WTC11 (cell line): Measurements from ENCODE around the gene SLN. TPM values are rescaled to one million over a fixed set of nuclear protein-coding genes. Genes with fewer than 3 reads are reported as not detected.

Experiments
- ATAC-seq: fragments of 200-7000 bp; cut with Tn5 transposase; 2 replicates; pipeline ENCODE4 v1.10.0; 2021; ENCODE audit warnings: mild to moderate bottlenecking, moderate library complexity
- CTCF ChIA-PET: fragments of 300-600 bp; sonication (Branson Sonifier 250); formaldehyde crosslinking; loops from one replicate; lab custom pipeline; 2021; ENCODE audit warnings: antibody characterized with exemption; lab: Charles Lee
- POLR2A ChIA-PET: fragments of 350-600 bp; sonication (Branson Sonifier 250); formaldehyde crosslinking; loops from one replicate; lab custom pipeline; 2021; ENCODE audit warnings: antibody characterized with exemption; lab: Charles Lee
- DNase-seq: peaks from one replicate; pipeline ENCODE4 v3.0.0; 2021; ENCODE audit warnings: low spot score
- H3K27ac Mint-ChIP-seq: 2 replicates; pipeline ENCODE4 v1.8.0; 2021; ENCODE audit warnings: mixed read lengths
- H3K27me3 Mint-ChIP-seq: 2 replicates; pipeline ENCODE4 v1.8.0; 2021; ENCODE audit warnings: low read depth, mild to moderate bottlenecking, moderate library complexity, mixed read lengths
- H3K36me3 Mint-ChIP-seq: 2 replicates; pipeline ENCODE4 v1.8.0; 2021; ENCODE audit warnings: mixed read lengths
- H3K4me1 Mint-ChIP-seq: 2 replicates; pipeline ENCODE4 v1.8.0; 2022; ENCODE audit warnings: mixed read lengths
- H3K4me3 Mint-ChIP-seq: 2 replicates; pipeline ENCODE4 v1.8.0; 2021; ENCODE audit warnings: mild to moderate bottlenecking, moderate library complexity, mixed read lengths
- H3K9me3 Mint-ChIP-seq: 2 replicates; pipeline ENCODE4 v1.8.0; 2021; ENCODE audit warnings: mixed read lengths
- CREB1 ChIP-seq: sonication (generic); formaldehyde crosslinking; IDR thresholded peaks from 2 replicates; pipeline ENCODE4 v1.8.0; 2023; ENCODE audit warnings: mild to moderate bottlenecking, missing genetic modification reagents
- E2F5 ChIP-seq: sonication (generic); formaldehyde crosslinking; IDR thresholded peaks from 2 replicates; pipeline ENCODE4 v1.8.1; 2022; ENCODE audit warnings: mild to moderate bottlenecking, moderate library complexity, missing genetic modification reagents
- ELF4 ChIP-seq: sonication (generic); formaldehyde crosslinking; IDR thresholded peaks from 2 replicates; pipeline ENCODE4 v1.8.1; 2022; ENCODE audit warnings: low read depth, mild to moderate bottlenecking, moderate library complexity, missing genetic modification reagents
- FOXP1 ChIP-seq: sonication (generic); formaldehyde crosslinking; IDR thresholded peaks from 2 replicates; pipeline ENCODE4 v1.8.0; 2022; ENCODE audit warnings: missing genetic modification reagents, mild to moderate bottlenecking, moderate library complexity, borderline replicate concordance
- IRF2 ChIP-seq: sonication (generic); formaldehyde crosslinking; IDR thresholded peaks from 2 replicates; pipeline ENCODE4 v1.8.0; 2022; ENCODE audit warnings: low read depth, missing genetic modification reagents, borderline replicate concordance
- JUN ChIP-seq: sonication (generic); formaldehyde crosslinking; IDR thresholded peaks from 2 replicates; pipeline ENCODE4 v1.8.0; 2023; ENCODE audit warnings: mild to moderate bottlenecking, missing genetic modification reagents
- MLX ChIP-seq: sonication (generic); formaldehyde crosslinking; IDR thresholded peaks from 2 replicates; pipeline ENCODE4 v1.8.1; 2023; ENCODE audit warnings: mild to moderate bottlenecking, missing genetic modification reagents, moderate library complexity
- MXD4 ChIP-seq: fragments of 250-450 bp; sonication (Bioruptor Pico); IDR thresholded peaks from 2 replicates; pipeline ENCODE4 v1.8.0; 2021; ENCODE audit warnings: mild to moderate bottlenecking, moderate library complexity, borderline replicate concordance
- NFATC4 ChIP-seq: fragments of 250-450 bp; sonication (Bioruptor Pico); IDR thresholded peaks from 2 replicates; pipeline ENCODE4 v1.9.0; 2021; ENCODE audit warnings: mild to moderate bottlenecking
- TCF7 ChIP-seq: sonication (generic); formaldehyde crosslinking; IDR thresholded peaks from 2 replicates; pipeline ENCODE4 v1.8.0; 2022; ENCODE audit warnings: mild to moderate bottlenecking, low read depth, missing genetic modification reagents, moderate library complexity
- TEAD4 ChIP-seq: sonication (generic); formaldehyde crosslinking; IDR thresholded peaks from 2 replicates; pipeline ENCODE4 v1.8.0; 2022; ENCODE audit warnings: mild to moderate bottlenecking, missing genetic modification reagents
- TP53 ChIP-seq: sonication (generic); formaldehyde crosslinking; IDR thresholded peaks from 2 replicates; pipeline ENCODE4 v1.8.1; 2023; ENCODE audit warnings: mild to moderate bottlenecking, missing genetic modification reagents
- ZNF138 ChIP-seq: sonication (generic); formaldehyde crosslinking; conservative IDR thresholded peaks from 2 replicates; pipeline ENCODE4 v1.8.1; 2022; ENCODE audit warnings: mild to moderate bottlenecking, moderate library complexity, missing genetic modification reagents
- ZNF416 ChIP-seq: fragments of 250-450 bp; sonication (Bioruptor Pico); IDR thresholded peaks from 2 replicates; pipeline ENCODE4 v1.9.0; 2021; ENCODE audit warnings: mild to moderate bottlenecking, inconsistent platforms
- ZNF423 ChIP-seq: fragments of 250-450 bp; sonication (Bioruptor Pico); IDR thresholded peaks from 2 replicates; pipeline ENCODE4 v2.1.2; 2022; ENCODE audit warnings: mild to moderate bottlenecking, moderate library complexity
- total RNA-seq: library from RNA; stranded (reverse); gene quantifications from 3 replicates; pipeline ENCODE4 v1.2.3, GENCODE V29; 2021
- TF ChIP-seq, protein P1 (sequence below): sonication (generic); formaldehyde crosslinking; IDR thresholded peaks from 2 replicates; pipeline ENCODE4 v1.8.0; 2022; ENCODE audit warnings: mild to moderate bottlenecking, missing genetic modification reagents
- TF ChIP-seq, protein P2 (sequence below): sonication (generic); formaldehyde crosslinking; IDR thresholded peaks from 2 replicates; pipeline ENCODE4 v1.8.0; 2023; ENCODE audit warnings: missing genetic modification reagents
- TF ChIP-seq, protein P3 (sequence below): fragments of 250-450 bp; sonication (Bioruptor Pico); IDR thresholded peaks from 2 replicates; pipeline ENCODE4 v1.9.0; 2021; ENCODE audit warnings: mild to moderate bottlenecking
- TF ChIP-seq, protein P4 (sequence below): sonication (generic); formaldehyde crosslinking; IDR thresholded peaks from 2 replicates; pipeline ENCODE4 v1.8.1; 2023; ENCODE audit warnings: mild to moderate bottlenecking, missing genetic modification reagents

Gene SLN
- total RNA-seq, 1 experiment from 2014 or later: not detected

GRCh38 chr11:107752949-107753822, 41.3 kb upstream of the SLN start:
- H3K27me3 Mint-ChIP-seq: no peaks in the 10 kb centered on the region; the same call in 1 of the 2 replicates
- no peaks in the 10 kb centered on the region for H3K4me1 Mint-ChIP-seq
- ATAC-seq (no peak), DNase-seq (no peak)
- H3K36me3 Mint-ChIP-seq: no peaks in the 10 kb centered on the region
- CTCF ChIA-PET: no interaction called here
- peaks cover 8% of the 10 kb centered on the region for H3K9me3 Mint-ChIP-seq
- no peak overlapping the region for H3K4me3 Mint-ChIP-seq
- no peak overlapping the region for H3K27ac Mint-ChIP-seq
- TF ChIP-seq, protein P1, sequence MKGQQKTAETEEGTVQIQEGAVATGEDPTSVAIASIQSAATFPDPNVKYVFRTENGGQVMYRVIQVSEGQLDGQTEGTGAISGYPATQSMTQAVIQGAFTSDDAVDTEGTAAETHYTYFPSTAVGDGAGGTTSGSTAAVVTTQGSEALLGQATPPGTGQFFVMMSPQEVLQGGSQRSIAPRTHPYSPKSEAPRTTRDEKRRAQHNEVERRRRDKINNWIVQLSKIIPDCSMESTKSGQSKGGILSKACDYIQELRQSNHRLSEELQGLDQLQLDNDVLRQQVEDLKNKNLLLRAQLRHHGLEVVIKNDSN (CRISPR knock-in tag): no peak
- TF ChIP-seq, protein P2, sequence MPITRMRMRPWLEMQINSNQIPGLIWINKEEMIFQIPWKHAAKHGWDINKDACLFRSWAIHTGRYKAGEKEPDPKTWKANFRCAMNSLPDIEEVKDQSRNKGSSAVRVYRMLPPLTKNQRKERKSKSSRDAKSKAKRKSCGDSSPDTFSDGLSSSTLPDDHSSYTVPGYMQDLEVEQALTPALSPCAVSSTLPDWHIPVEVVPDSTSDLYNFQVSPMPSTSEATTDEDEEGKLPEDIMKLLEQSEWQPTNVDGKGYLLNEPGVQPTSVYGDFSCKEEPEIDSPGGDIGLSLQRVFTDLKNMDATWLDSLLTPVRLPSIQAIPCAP (CRISPR knock-in tag): no peak
- no peak for TF ChIP-seq CREB1 (CRISPR knock-in tag)
- no peak for TF ChIP-seq TEAD4
- TF ChIP-seq IRF2 (CRISPR knock-in tag): no peak
- no peak for TF ChIP-seq MLX
- no peak for TF ChIP-seq ELF4 (CRISPR knock-in tag)
- TF ChIP-seq, protein P3, sequence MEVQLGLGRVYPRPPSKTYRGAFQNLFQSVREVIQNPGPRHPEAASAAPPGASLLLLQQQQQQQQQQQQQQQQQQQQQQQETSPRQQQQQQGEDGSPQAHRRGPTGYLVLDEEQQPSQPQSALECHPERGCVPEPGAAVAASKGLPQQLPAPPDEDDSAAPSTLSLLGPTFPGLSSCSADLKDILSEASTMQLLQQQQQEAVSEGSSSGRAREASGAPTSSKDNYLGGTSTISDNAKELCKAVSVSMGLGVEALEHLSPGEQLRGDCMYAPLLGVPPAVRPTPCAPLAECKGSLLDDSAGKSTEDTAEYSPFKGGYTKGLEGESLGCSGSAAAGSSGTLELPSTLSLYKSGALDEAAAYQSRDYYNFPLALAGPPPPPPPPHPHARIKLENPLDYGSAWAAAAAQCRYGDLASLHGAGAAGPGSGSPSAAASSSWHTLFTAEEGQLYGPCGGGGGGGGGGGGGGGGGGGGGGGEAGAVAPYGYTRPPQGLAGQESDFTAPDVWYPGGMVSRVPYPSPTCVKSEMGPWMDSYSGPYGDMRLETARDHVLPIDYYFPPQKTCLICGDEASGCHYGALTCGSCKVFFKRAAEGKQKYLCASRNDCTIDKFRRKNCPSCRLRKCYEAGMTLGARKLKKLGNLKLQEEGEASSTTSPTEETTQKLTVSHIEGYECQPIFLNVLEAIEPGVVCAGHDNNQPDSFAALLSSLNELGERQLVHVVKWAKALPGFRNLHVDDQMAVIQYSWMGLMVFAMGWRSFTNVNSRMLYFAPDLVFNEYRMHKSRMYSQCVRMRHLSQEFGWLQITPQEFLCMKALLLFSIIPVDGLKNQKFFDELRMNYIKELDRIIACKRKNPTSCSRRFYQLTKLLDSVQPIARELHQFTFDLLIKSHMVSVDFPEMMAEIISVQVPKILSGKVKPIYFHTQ: no peak
- TF ChIP-seq E2F5 (CRISPR knock-in tag): no peak
- TF ChIP-seq TCF7 (CRISPR knock-in tag): no peak
- no peak for TF ChIP-seq ZNF416 (CRISPR knock-in tag)
- no peak for TF ChIP-seq ZNF138 (CRISPR knock-in tag)
- no peak for TF ChIP-seq FOXP1 (CRISPR knock-in tag)
- no peak for TF ChIP-seq MXD4 (CRISPR knock-in tag)
- TF ChIP-seq, protein P4, sequence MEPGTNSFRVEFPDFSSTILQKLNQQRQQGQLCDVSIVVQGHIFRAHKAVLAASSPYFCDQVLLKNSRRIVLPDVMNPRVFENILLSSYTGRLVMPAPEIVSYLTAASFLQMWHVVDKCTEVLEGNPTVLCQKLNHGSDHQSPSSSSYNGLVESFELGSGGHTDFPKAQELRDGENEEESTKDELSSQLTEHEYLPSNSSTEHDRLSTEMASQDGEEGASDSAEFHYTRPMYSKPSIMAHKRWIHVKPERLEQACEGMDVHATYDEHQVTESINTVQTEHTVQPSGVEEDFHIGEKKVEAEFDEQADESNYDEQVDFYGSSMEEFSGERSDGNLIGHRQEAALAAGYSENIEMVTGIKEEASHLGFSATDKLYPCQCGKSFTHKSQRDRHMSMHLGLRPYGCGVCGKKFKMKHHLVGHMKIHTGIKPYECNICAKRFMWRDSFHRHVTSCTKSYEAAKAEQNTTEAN: no peak
- no peak for TF ChIP-seq ZNF423 (CRISPR knock-in tag)
- TF ChIP-seq NFATC4 (CRISPR knock-in tag): no peak
- POLR2A ChIA-PET: no interaction called here

- no peaks in the 10 kb centered on the region for H3K4me1 Mint-ChIP-seq
- ATAC-seq: no peak
- DNase-seq: no peak
- CTCF ChIA-PET: interaction anchor here (0.6 kb wide), 1 partner anchor 164 kb away, joined by 4 read pairs; no protein-coding TSS in a partner anchor
- TF ChIP-seq JUN (CRISPR knock-in tag): no peak
- no peak for TF ChIP-seq TP53 (CRISPR knock-in tag)
- TF ChIP-seq, all 79 proteins: peak for 0
- Mint-ChIP-seq H3K27ac (no peak overlapping the region), H3K4me3 (no peak overlapping the region), H3K27me3 (no peaks in the 10 kb centered on the region; the same call in 1 of the 2 replicates), H3K9me3 (peaks cover 2% of the 10 kb centered on the region), H3K36me3 (no peaks in the 10 kb centered on the region)
- POLR2A ChIA-PET: no interaction called here
Observed at GRCh38 chr11:107752508-107752907, 40.7 kb upstream of the SLN start.
